Kidney (tissue), 14 donors: Measurements from ENCODE around the gene WBP2. TPM values are rescaled to one million over a fixed set of nuclear protein-coding genes. Genes with fewer than 3 reads are reported as not detected.

Experiments used
- DNase-seq, 5 donors: peaks; one replicate each; pipeline ENCODE4 v3.0.0-alpha.2; 2013 to 2020
- FAIRE-seq: peaks from 2 replicates; lab custom pipeline; 2012; peaks lifted over from hg19 to GRCh38; lab: Jason Lieb, UNC
- H3K27ac ChIP-seq, 2 donors: one replicate each; pipeline ENCODE4 v1.7.0; 2013; ENCODE audit warnings: low read depth in 2 of 2, low read length in 2 of 2, inconsistent platforms in 1 of 2
- H3K27me3 ChIP-seq: one replicate; pipeline ENCODE4 v1.7.1; 2013; ENCODE audit warnings: low read length, inconsistent platforms; ENCODE audit not compliant: control insufficient read depth, insufficient read depth
- H3K36me3 ChIP-seq, 3 donors: one replicate each; pipeline versions ENCODE4 v1.7.0 to v1.7.1; 2013; ENCODE audit warnings: low read length in 3 of 3, control low read depth in 1 of 3, inconsistent platforms in 1 of 3; ENCODE audit not compliant: insufficient read depth in 3 of 3, control insufficient read depth in 2 of 3
- H3K4me1 ChIP-seq, 3 donors: one replicate each; pipeline versions ENCODE4 v1.7.0 to v1.7.1; 2013; ENCODE audit warnings: low read length in 3 of 3, inconsistent platforms in 1 of 3, low read depth in 1 of 3; ENCODE audit not compliant: control insufficient read depth in 2 of 3, insufficient read depth in 2 of 3
- H3K4me3 ChIP-seq, 3 donors: one replicate each; pipeline versions ENCODE4 v1.7.0 to v1.8.1; 2013; ENCODE audit warnings: low read length in 3 of 3, control low read depth in 1 of 3, inconsistent platforms in 1 of 3
- H3K9ac ChIP-seq, 3 donors: one replicate each; pipeline versions ENCODE4 v1.7.0 to v1.7.1; 2013; ENCODE audit warnings: low read length in 3 of 3, control low read depth in 1 of 3, inconsistent platforms in 1 of 3
- H3K9me3 ChIP-seq, 3 donors: one replicate each; pipeline versions ENCODE4 v1.7.0 to v1.7.1; 2013; ENCODE audit warnings: low read length in 3 of 3, control low read depth in 1 of 3, inconsistent platforms in 1 of 3; ENCODE audit not compliant: control insufficient read depth in 2 of 3, insufficient read depth in 1 of 3
- intact Hi-C: fragments of 100-400 bp; cut with DNase I; formaldehyde crosslinking; loops from one replicate; pipeline ENCODE4 v1.11.1; 2022
- polyA plus RNA-seq: library from polyadenylated mRNA; stranded (reverse); fragments of 350-450 nt; fragmentation: Illumina TruSeq; extraction: RNeasy Lipid Tissue Mini Kit (QIAGEN cat#74804); gene quantifications from one replicate; pipeline ENCODE4 v1.2.3, GENCODE V29; 2014; ENCODE audit warnings: low read depth, low replicate concordance; ENCODE audit not compliant: insufficient read depth
- total RNA-seq: library from RNA; stranded (reverse); fragmentation: NEBNext Ultra II Directional; extraction: Animal tissue kit (Norgen Biotek cat#: 25700); gene quantifications from one replicate; pipeline ENCODE4 v1.2.1, GENCODE V29; 2021
- TF ChIP-seq, protein P1 (sequence below): IDR thresholded peaks from 3 replicates; pipeline ENCODE4 v1.5.1; 2012; ENCODE audit warnings: mild to moderate bottlenecking, moderate library complexity, borderline replicate concordance; ENCODE audit not compliant: insufficient read depth; ENCODE audit errors: extremely low read depth
- donor health status: control.
- donor health status: control.
- donor health status: control.
- donor health status: control.
- donor health status: control.
- donor health status: DM: yes; HTN: yes; CAD: no.
- donor health status: Normal renal cell carcinoma (clear cell type).

The WBP2 gene
- total and polyA plus RNA-seq, 2 donors from 2014 or later, result 135 to 151 TPM

DNA sequence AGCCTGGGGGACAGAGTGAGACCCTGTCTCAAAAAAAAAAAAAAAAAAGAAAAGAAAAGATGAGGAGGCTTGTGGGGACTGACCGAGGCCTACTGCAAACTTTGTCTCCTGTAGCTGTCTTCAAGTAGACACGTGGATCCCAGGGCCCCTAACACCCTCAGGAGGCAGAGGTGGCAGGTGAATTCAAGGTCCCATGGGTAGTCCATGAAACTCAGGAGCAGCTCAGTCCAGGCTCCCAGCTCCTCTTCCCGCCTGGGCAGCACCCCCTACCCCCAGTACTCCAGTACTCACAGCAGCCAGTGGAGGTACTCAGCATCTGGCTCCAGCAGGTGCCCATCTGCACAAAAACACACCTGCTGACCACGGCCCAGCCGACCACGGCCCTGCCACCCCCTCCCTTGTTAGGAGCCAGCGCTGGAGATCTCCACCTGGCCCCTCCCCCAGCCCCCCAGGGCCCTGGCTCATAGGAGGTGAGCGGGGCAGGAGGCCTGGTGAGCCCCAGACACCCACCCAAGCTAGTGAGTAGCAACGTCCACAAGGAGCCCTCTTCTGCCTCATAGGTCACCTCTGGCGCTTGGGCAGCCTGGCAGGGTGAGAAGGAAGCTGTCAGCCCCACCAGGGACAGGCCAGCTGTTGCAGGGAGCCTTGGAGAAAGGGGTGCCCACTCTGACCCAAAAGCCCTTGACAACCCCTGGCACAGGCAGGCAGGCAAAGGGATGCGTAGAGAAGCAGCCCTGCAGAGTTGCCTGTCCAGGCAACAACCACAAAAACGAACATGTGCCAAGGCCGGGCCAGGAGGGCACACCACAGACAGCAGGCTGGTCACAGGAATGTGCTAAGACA is 45.8 kb upstream of the WBP2 start:
- no peaks in the 10 kb centered on the region for H3K27me3 ChIP-seq
- H3K4me3 ChIP-seq, result no peak overlapping the region
- peaks cover 0 to 26% (median 12%) of the 10 kb centered on the region in 3 donors for H3K36me3 ChIP-seq
- FAIRE-seq (no peak), DNase-seq (peak in 1 of 5 donors; percentile 71)
- H3K9ac ChIP-seq, result no peak overlapping the region
- peaks cover 0 to 3% (median 0%) of the 10 kb centered on the region in 3 donors for H3K4me1 ChIP-seq
- TF ChIP-seq, protein P1, sequence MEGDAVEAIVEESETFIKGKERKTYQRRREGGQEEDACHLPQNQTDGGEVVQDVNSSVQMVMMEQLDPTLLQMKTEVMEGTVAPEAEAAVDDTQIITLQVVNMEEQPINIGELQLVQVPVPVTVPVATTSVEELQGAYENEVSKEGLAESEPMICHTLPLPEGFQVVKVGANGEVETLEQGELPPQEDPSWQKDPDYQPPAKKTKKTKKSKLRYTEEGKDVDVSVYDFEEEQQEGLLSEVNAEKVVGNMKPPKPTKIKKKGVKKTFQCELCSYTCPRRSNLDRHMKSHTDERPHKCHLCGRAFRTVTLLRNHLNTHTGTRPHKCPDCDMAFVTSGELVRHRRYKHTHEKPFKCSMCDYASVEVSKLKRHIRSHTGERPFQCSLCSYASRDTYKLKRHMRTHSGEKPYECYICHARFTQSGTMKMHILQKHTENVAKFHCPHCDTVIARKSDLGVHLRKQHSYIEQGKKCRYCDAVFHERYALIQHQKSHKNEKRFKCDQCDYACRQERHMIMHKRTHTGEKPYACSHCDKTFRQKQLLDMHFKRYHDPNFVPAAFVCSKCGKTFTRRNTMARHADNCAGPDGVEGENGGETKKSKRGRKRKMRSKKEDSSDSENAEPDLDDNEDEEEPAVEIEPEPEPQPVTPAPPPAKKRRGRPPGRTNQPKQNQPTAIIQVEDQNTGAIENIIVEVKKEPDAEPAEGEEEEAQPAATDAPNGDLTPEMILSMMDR, result no peak
- no peaks in the 10 kb centered on the region for H3K9me3 ChIP-seq
- intact Hi-C loops, result no loop called here
- H3K27ac ChIP-seq, result no peak overlapping the region

DNA sequence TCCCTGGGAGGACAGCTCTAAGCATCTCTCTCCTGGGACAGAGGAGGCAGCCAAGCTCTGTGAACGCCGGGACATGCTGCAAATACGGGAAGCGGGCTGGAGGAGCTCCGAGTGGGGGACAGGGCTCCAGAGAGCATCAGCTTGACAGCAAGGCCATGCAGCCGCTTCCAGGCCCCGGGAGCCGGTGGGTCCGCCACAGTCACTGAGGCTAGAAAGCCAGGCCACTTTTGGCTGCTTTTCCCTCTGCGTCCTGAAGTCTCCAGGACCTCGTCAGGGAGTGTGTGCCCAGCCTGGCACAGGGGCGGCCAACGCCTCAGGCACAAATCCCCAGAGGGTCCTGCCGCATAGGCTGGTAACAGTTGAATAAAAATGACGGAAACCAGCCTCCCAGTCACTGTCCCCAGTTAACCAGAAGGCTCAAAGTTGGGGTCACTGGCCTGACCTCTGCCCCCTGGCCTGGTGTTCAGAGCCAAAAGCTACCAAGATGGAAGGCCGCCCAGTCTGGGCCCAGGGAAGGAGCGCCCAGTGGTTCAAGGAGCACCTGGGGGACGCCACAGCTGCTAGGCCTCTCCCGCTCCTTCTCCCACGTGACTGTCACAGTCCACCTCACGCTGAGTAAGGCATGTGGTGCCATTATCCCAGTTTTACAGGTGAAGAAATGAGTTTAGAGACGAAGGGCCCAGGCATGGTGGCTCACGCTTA is 44.8 kb upstream of the WBP2 start:
- H3K36me3 ChIP-seq, result peaks cover 0 to 26% (median 12%) of the 10 kb centered on the region in 3 donors
- intact Hi-C loops, result no loop called here
- no peak overlapping the region for H3K4me3 ChIP-seq
- TF ChIP-seq, protein P1, result no peak
- DNase-seq (peak in 1 of 5 donors; percentile 74), FAIRE-seq (no peak)
- no peaks in the 10 kb centered on the region for H3K9me3 ChIP-seq
- H3K27ac ChIP-seq, result no peak overlapping the region
- no peak overlapping the region for H3K9ac ChIP-seq
- H3K4me1 ChIP-seq, result peaks cover 0 to 12% (median 9%) of the 10 kb centered on the region in 3 donors
- no peaks in the 10 kb centered on the region for H3K27me3 ChIP-seq

- TF ChIP-seq, protein P1, result no peak
- H3K4me1 ChIP-seq, result peaks cover 0 to 17% (median 9%) of the 10 kb centered on the region in 3 donors
- intact Hi-C loops, result no loop called here
- peaks cover 0 to 26% (median 12%) of the 10 kb centered on the region in 3 donors for H3K36me3 ChIP-seq
- FAIRE-seq, result no peak
- no peak overlapping the region for H3K27ac ChIP-seq
- peak in 1 of 5 donors; percentile 76 for DNase-seq
- no peak overlapping the region for H3K9ac ChIP-seq
- no peaks in the 10 kb centered on the region for H3K9me3 ChIP-seq
- no peak overlapping the region for H3K4me3 ChIP-seq
- H3K27me3 ChIP-seq, result no peaks in the 10 kb centered on the region
Measured at GRCh38 chr17:75899353-75899752, 44.2 kb upstream of the WBP2 start.
